Activated CD8-positive, alpha-beta T cell treated with anti-CD3 and anti-CD28 coated beads, Interleukin-2, amount 10 ng/mL, durations not matched to agents 7 days and 5 days (primary cell): ENCODE measurements around the gene AHNAK2. TPM values are rescaled to one million over a fixed set of nuclear protein-coding genes. Genes with fewer than 3 reads are reported as not detected.
"Not testable (repeated sequence)": the region's sequence is repeated elsewhere in the genome, so short reads cannot be mapped to it uniquely, and the experiment has no call there.

ENCODE experiments used
- ATAC-seq: fragments of 150-1000 bp; cut with Tn5 transposase; one replicate; pipeline ENCODE4 v1.10.0; 2021; ENCODE audit warnings: moderate library complexity
- CTCF ChIA-PET: fragments of 350-600 bp; sonication (Branson Sonifier 250); formaldehyde crosslinking; loops from one replicate; lab custom pipeline; 2021; ENCODE audit warnings: antibody characterized with exemption; lab: Charles Lee
- POLR2A ChIA-PET: fragments of 350-600 bp; sonication (Branson Sonifier 250); formaldehyde crosslinking; loops from one replicate; lab custom pipeline; 2021; ENCODE audit warnings: antibody characterized with exemption; lab: Charles Lee
- DNase-seq: peaks from one replicate; pipeline ENCODE4 v3.0.0-alpha.2; 2020
- H3K27ac Mint-ChIP-seq: one replicate; pipeline ENCODE4 v1.8.0; 2021; ENCODE audit warnings: mild to moderate bottlenecking, mixed read lengths
- H3K27me3 Mint-ChIP-seq: one replicate; pipeline ENCODE4 v1.8.0; 2021; ENCODE audit warnings: low read depth, mixed read lengths
- H3K36me3 Mint-ChIP-seq: one replicate; pipeline ENCODE4 v1.8.0; 2021; ENCODE audit warnings: low read depth, mixed read lengths
- H3K4me1 Mint-ChIP-seq: one replicate; pipeline ENCODE4 v1.8.0; 2021; ENCODE audit warnings: low read depth, mixed read lengths
- H3K4me3 Mint-ChIP-seq: one replicate; pipeline ENCODE4 v1.8.0; 2021; ENCODE audit warnings: mild to moderate bottlenecking, mixed read lengths
- H3K9me3 Mint-ChIP-seq: one replicate; pipeline ENCODE4 v1.8.0; 2022; ENCODE audit warnings: mixed read lengths; ENCODE audit not compliant: insufficient read depth
- total RNA-seq, 2 experiments: library from RNA; stranded (reverse); gene quantifications; one replicate each; pipeline ENCODE4 v1.2.3, GENCODE V29; 2021

Gene AHNAK2
- total RNA-seq, 2 experiments from 2014 or later: not detected

DNA sequence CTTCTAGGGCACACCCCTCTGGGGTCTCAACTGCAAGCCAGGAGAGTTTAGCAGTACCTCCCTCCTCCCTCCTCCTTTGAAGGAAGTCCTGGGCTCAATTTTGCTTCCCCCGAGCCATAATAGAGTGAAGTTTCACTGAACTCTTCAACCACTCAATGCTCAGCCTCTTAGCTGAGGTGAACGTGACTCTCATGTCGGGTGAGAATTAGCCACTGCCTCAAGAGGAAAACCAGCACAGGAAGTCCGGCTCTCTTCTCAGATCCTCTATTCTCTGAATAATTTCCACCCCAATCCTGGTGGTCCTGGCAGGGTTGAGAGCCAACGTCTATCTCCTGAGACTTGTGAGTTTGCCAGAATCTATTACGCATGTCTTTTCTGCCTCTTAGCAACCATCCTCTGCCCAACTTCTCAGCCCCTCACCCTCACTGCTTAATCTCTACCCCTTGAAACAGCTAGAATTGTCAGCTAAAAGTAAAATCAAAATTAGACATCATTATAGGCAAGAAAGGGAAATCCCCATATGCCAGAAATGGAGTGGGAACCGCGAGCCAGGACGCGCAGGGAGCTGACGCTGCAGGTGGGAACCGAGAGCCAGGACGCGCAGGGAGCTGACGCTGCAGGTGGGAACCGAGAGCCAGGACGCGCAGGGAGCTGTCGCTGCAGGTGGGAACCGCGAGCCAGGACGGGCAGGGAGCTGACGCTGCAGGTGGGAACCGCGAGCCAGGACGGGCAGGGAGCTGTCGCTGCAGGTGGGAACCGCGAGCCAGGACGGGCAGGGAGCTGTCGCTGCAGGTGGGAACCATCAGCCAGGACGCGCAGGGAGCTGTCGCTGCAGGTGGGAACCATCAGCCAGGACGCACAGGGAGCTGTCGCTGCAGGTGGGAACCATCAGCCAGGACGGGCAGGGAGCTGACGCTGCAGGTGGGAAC is 73.3 kb downstream of the AHNAK2 start:
- H3K27ac Mint-ChIP-seq, H3K4me1 Mint-ChIP-seq, ATAC-seq, H3K36me3 Mint-ChIP-seq, H3K4me3 Mint-ChIP-seq, DNase-seq, H3K9me3 Mint-ChIP-seq, CTCF ChIA-PET: not testable (repeated sequence)
- POLR2A ChIA-PET: interaction anchor here (0.6 kb wide), 1 partner anchor 447 kb away, joined by 4 read pairs; no protein-coding TSS in a partner anchor
- H3K27me3 Mint-ChIP-seq: peaks cover 36% of the 10 kb centered on the region

DNA sequence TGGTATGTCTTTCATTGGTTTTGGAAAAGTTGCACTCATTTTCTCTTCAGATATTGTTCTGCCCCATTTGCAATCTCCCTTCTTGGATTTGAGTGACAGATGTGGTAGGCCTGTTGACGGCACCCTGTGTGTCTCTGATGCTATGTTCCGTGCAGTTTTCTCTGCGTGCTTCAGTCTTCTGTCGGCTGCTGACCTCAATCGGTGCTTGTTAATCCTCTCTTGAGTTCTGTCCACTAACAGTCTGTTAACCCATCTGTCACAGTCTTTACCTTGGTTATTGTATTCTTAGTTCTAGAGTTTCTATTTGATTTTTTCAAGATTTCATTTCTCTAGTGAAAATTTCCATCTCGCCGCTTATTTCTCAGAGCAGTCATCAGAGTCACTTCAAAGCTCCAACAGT is 74.2 kb downstream of the AHNAK2 start:
- H3K27ac Mint-ChIP-seq: no peak overlapping the region
- H3K4me3 Mint-ChIP-seq: no peak overlapping the region
- ATAC-seq: no peak
- H3K4me1 Mint-ChIP-seq: peaks cover 6% of the 10 kb centered on the region
- CTCF ChIA-PET: no interaction called here
- peaks cover 34% of the 10 kb centered on the region for H3K27me3 Mint-ChIP-seq
- DNase-seq: no peak
- no peaks in the 10 kb centered on the region for H3K9me3 Mint-ChIP-seq
- POLR2A ChIA-PET: no interaction called here
- H3K36me3 Mint-ChIP-seq: no peaks in the 10 kb centered on the region

DNA sequence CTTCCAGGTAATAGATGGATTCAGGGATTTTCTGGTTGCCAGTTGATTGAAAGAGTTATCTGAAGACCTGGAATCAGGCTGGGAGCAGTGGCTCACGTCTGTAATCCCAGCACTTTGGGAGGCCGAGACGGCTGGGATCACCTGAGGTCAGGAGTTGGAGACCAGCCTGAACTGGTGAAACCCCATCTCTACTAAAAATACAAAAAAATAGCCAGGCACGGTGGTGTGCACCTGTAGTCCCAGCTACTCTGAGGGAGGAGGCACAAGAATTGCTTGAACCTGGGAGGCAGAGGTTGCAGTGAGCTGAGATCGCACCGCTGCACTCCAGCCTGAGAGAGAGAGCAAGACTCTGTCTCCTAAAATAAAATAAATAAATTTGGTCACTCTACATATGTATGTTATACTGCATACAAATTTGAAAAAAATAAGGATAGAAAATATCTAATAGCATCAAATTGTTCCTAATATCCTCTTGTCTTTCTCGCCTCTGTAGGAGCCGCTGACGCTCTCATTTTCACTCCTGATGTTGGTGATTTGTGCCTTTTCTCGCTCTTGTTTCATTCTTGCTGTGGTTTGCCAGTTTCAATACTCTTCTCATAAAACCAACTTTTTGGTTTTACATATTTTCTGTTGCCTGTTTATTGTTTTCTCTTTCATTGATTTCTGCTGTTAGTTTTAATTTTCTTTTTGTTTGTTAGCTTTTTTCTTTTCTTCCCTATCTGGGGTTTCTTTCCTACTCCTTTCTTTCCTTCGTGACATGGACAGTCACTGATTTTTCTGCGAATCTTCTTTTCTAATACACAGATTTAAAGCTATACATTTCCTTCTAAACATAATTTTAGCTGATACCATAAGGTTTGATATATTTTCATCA is 77.3 kb downstream of the AHNAK2 start:
- no peak for DNase-seq
- H3K27ac Mint-ChIP-seq: no peak overlapping the region
- CTCF ChIA-PET: no interaction called here
- H3K36me3 Mint-ChIP-seq: no peaks in the 10 kb centered on the region
- POLR2A ChIA-PET: no interaction called here
- peaks cover 6% of the 10 kb centered on the region for H3K4me1 Mint-ChIP-seq
- H3K9me3 Mint-ChIP-seq: no peaks in the 10 kb centered on the region
- peaks cover 19% of the 10 kb centered on the region for H3K27me3 Mint-ChIP-seq
- ATAC-seq: no peak
- H3K4me3 Mint-ChIP-seq: no peak overlapping the region

DNA sequence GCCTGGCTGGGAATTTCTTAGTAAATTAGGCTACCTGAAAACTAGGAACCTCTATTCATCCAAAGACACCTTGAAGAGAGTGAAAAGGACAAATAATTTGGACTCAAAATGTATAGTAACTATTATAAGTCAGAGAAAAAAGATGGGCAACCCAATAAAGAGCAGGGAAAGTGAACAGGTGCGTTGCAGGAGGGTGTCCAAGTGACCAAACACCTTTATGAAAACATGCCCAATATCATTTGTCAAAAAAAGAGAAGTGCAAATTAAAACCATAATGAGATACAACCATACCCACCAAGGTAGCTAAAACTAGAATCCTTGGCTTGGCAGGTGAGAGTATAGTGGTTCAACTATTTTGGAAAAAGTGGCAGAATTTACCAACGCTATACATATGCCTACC is 78.4 kb downstream of the AHNAK2 start:
- Mint-ChIP-seq H3K9me3 (no peaks in the 10 kb centered on the region), H3K27ac (no peak overlapping the region), H3K36me3 (no peaks in the 10 kb centered on the region), H3K4me3 (no peak overlapping the region), H3K4me1 (peaks cover 4% of the 10 kb centered on the region), H3K27me3 (peaks cover 17% of the 10 kb centered on the region)
- DNase-seq (no peak), ATAC-seq (no peak)
- POLR2A ChIA-PET: no interaction called here
- CTCF ChIA-PET: no interaction called here

DNA sequence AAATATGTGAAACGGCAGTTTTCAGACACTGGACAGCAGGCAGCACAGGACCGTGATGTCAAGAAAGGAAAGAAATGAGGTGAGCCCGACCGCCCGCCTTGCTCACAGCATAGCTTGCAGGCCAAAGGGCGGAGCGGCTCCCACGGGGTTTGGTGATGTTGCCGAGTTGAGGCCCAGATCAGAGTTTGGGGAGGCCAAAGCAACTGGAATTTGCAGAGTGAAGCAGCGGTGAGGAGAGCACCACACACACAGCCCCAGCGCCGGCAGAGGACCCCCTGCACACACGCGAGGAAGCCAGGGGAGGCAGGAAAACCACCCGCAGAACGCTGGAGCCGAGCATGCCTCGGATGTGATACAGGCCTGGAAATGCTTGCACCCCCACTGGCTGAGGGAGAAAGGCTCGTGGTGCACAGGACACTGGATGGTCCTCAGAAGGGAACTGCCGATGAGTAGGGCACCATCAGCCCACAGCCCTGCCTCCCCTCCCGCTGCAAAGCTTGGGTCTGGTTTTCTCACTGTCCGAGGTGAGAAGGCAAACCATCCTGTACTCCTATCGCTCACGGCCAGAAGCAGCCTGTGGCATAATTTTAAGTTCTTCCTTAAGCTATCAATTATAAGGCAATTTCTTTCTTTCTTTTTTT is 79.2 kb downstream of the AHNAK2 start:
- CTCF ChIA-PET: no interaction called here
- Mint-ChIP-seq H3K36me3 (no peaks in the 10 kb centered on the region), H3K27ac (no peak overlapping the region), H3K9me3 (no peaks in the 10 kb centered on the region), H3K4me3 (no peak overlapping the region), H3K4me1 (no peaks in the 10 kb centered on the region), H3K27me3 (peaks cover 10% of the 10 kb centered on the region)
- POLR2A ChIA-PET: no interaction called here
- DNase-seq: no peak
- ATAC-seq: no peak

DNA sequence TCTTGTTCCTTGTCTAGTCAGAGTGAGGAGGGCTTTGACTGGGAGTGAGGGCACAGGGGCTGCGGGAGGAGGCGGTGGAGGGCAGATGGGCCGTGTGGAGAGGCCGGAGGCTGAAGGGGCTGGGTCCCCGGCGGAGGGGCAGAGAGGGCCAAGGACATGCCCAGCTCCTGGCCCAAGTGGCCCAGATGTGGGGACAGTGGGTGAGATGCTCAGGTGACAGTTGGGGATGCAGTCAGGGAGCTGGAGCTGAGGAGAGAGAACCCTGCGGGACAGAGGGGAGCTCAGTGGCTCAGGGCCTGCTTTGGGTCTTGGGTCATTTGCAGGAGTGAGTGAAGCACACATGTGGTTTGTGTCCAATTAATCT is 80.0 kb downstream of the AHNAK2 start:
- no peak overlapping the region for H3K4me3 Mint-ChIP-seq
- ATAC-seq: no peak
- peaks cover 3% of the 10 kb centered on the region for H3K27me3 Mint-ChIP-seq
- no peaks in the 10 kb centered on the region for H3K4me1 Mint-ChIP-seq
- POLR2A ChIA-PET: no interaction called here
- H3K36me3 Mint-ChIP-seq: no peaks in the 10 kb centered on the region
- CTCF ChIA-PET: no interaction called here
- H3K9me3 Mint-ChIP-seq: no peaks in the 10 kb centered on the region
- H3K27ac Mint-ChIP-seq: no peak overlapping the region
- DNase-seq: no peak

DNA sequence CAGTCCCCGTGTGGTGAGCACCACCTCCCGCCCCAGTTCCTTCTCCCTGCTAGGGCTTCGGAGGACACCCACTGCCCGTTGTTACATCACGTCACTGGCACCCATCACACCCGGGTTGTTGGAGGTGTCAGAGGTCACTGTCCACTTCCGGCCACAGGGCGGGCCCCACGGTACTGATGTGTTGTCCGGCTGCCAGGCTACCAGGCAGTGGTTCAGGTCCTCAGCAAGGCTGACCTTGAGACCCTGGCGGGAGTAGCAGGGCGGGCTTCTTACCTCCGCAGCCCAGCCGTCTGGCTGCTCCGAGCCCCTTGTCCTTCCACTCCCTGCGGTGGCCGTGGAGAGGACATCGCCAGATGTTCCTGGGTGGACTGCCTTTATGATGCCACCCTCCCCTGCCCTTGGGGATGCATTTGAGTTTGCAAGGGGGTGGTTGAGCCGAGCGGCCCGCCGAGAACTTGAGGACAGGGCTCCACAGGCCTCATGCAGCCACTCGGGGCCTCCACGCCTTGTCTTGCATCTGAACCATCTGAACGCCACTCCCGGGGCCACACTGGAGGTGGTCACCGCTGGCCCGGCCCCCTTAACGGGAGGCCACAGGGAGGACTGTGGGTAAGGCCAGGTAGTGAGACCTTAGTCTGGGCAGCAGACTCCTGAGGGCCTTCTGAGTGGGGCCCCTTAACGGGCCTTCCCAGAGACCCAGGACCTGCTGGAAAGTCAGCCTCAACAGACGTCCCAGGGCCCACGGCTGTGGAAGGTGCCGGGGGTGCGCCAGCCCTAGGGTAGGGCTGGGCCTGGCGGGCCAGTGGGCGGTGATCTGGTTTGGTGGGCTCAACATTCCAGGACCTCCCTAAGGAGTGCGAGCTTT is 80.6 kb downstream of the AHNAK2 start:
- Mint-ChIP-seq H3K4me1 (no peaks in the 10 kb centered on the region), H3K36me3 (no peaks in the 10 kb centered on the region), H3K4me3 (no peak overlapping the region), H3K27me3 (peaks cover 2% of the 10 kb centered on the region), H3K9me3 (no peaks in the 10 kb centered on the region), H3K27ac (no peak overlapping the region)
- ChIA-PET POLR2A (no interaction called here), CTCF (no interaction called here)
- DNase-seq (no peak), ATAC-seq (no peak)

DNA sequence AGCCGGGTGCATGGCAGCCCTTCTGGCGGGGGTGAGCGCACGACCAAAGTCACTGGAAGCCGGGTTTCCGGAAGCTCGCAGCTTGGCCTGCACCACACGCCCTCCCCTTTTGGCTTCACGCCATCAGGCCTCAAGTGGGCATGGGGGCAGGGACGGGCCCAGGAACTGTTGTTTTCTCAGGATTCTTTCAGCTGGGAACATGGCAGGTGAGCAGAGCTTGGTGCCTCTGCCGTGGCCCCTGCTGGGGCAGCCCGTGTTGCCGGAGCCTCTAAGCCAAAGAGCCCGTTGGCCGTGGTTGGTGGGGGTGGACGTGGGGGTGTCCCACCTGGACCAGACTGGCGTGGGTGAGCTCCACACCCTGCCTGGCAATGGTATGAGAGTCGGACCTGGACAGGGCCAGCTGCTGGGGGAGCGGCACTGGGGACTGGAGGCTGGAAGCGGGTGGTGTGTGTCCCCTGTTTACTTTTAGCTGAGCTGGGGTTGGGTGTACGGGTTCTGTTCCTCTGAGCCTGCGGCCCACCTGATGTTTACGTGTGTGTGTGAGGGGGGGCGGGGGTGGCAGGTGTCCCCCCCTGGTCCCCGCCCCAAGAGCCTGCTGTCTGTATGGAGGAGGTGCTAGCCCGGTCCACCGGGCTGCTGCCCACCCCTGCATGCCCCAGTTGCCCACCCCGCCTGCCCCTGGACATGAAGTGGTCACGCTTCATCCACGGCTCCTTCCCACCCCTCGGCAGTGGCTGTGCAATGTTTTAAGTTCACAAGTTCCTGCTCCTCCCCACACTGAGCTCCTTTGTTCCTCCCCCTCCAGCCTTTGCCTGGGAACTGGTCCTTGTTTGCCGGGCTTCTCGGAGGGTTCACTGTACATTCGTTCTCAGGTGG is 82.2 kb downstream of the AHNAK2 start:
- CTCF ChIA-PET: interaction anchor here (0.7 to 1.2 kb wide), 2 partner anchors 47 to 144 kb away, joined by 3 read pairs; no protein-coding TSS in a partner anchor
- ATAC-seq (no peak), DNase-seq (no peak)
- Mint-ChIP-seq H3K4me3 (no peak overlapping the region), H3K27ac (no peak overlapping the region), H3K9me3 (no peaks in the 10 kb centered on the region), H3K27me3 (no peaks in the 10 kb centered on the region), H3K4me1 (no peaks in the 10 kb centered on the region), H3K36me3 (no peaks in the 10 kb centered on the region)
- POLR2A ChIA-PET: no interaction called here

DNA sequence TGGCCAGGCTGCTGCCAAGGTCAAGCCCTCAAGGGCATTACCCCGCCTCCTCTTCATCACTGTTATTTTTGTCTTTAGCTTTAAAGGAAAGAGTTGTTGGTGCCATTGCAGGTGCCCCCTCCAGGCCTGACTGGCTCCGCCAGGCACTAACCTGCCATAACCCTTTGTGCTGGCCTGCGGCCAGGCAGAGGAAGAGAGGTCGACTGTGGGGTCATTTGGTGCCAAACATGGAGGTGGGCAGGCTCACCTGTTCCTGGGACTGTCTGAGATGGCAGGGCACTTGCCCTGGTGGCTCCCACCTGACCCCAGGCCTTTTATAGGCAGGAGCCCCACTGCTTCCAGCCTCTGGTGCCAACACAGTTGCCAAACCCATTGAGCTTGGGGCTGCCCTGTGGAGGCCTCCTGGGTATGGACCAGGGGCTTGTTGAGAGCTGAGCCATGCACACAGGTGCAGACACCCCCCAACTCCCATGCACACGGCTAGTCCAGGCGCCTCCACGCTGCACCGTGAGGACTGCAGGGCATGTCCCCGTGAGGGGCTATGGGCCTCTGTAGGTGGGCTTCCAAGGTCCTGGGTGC is 82.9 kb downstream of the AHNAK2 start:
- no peak for ATAC-seq
- ChIA-PET CTCF (interaction anchor here (0.7 to 1.2 kb wide), 2 partner anchors 46 to 143 kb away, joined by 3 read pairs; no protein-coding TSS in a partner anchor), POLR2A (no interaction called here)
- no peaks in the 10 kb centered on the region for H3K36me3 Mint-ChIP-seq
- DNase-seq: no peak
- no peak overlapping the region for H3K27ac Mint-ChIP-seq
- H3K4me3 Mint-ChIP-seq: no peak overlapping the region
- no peaks in the 10 kb centered on the region for H3K27me3 Mint-ChIP-seq
- H3K9me3 Mint-ChIP-seq: no peaks in the 10 kb centered on the region
- no peaks in the 10 kb centered on the region for H3K4me1 Mint-ChIP-seq
